Astrocyte of the cerebellum (primary cell): ENCODE data around the gene GJA10.

Experiments used
- DNase-seq: peaks from one replicate; pipeline ENCODE4 v3.0.0-alpha.2; 2011; ENCODE audit warnings: low read depth
- H3K4me3 ChIP-seq: 2 replicates; pipeline ENCODE4 v1.5.1; 2011; ENCODE audit warnings: mild to moderate bottlenecking, low read depth, low read length, moderate library complexity
- CTCF ChIP-seq: IDR thresholded peaks from 2 replicates; pipeline ENCODE4 v1.5.1; 2012; ENCODE audit warnings: low read length, low read depth, moderate library complexity, mild to moderate bottlenecking; ENCODE audit errors: missing control alignments
- in situ Hi-C: cut with HindIII; loops from 2 replicates; pipeline ENCODE4 v1.10.0; 2017; ENCODE audit warnings: low sequenced_read_pairs

Gene GJA10

GRCh38 chr6:89917216-89917615, 22.9 kb downstream of the GJA10 start:
- DNase-seq: no peak
- no peak for TF ChIP-seq CTCF
- no peak overlapping the region for H3K4me3 ChIP-seq
- in situ Hi-C loops: no loop called here

GRCh38 chr6:89917801-89918366, 23.6 kb downstream of the GJA10 start:
- no peak for TF ChIP-seq CTCF
- DNase-seq: no peak
- in situ Hi-C loops: no loop called here
- H3K4me3 ChIP-seq: no peak overlapping the region

GRCh38 chr6:89921197-89921596, 26.9 kb downstream of the GJA10 start:
- no peak for DNase-seq
- H3K4me3 ChIP-seq: no peak overlapping the region
- no peak for TF ChIP-seq CTCF
- in situ Hi-C loops: no loop called here

- in situ Hi-C loops: no loop called here
- no peak for DNase-seq
- no peak for TF ChIP-seq CTCF
- no peak overlapping the region for H3K4me3 ChIP-seq
Measured at GRCh38 chr6:89921691-89922090, 27.4 kb downstream of the GJA10 start.

GRCh38 chr6:89924231-89924630, 30.0 kb downstream of the GJA10 start:
- no peak for DNase-seq
- no peak for TF ChIP-seq CTCF
- in situ Hi-C loops: no loop called here
- no peak overlapping the region for H3K4me3 ChIP-seq

GRCh38 chr6:89925826-89926225, 31.6 kb downstream of the GJA10 start:
- in situ Hi-C loops: no loop called here
- no peak for TF ChIP-seq CTCF
- no peak overlapping the region for H3K4me3 ChIP-seq
- DNase-seq: no peak

- in situ Hi-C loops: no loop called here
- H3K4me3 ChIP-seq: no peak overlapping the region
- TF ChIP-seq CTCF: no peak
- DNase-seq: no peak
Measured at GRCh38 chr6:89927264-89927663, 33.0 kb downstream of the GJA10 start.
